MM.1S (cell line): Measurements from ENCODE around the gene CDYL.

Source experiments
- DNase-seq: peaks from one replicate; pipeline ENCODE4 v3.0.0-alpha.2; 2015
- H2AFZ ChIP-seq: fragments of 300-600 bp; sonication (generic); 2 replicates; pipeline ENCODE4 v1.6.0; 2016; ENCODE audit warnings: antibody characterized with exemption, low read length
- H3F3A ChIP-seq: fragments of 300-600 bp; sonication (generic); 2 replicates; pipeline ENCODE4 v1.6.1; 2016; ENCODE audit warnings: mild to moderate bottlenecking, antibody characterized with exemption, low read length, moderate library complexity, mixed read lengths; ENCODE audit not compliant: insufficient read depth
- H3K27ac ChIP-seq: fragments of 300-600 bp; sonication (generic); 2 replicates; pipeline ENCODE4 v1.5.1; 2016; ENCODE audit warnings: mild to moderate bottlenecking, low read length
- H3K27me3 ChIP-seq: fragments of 300-600 bp; sonication (generic); replicated peaks from 2 replicates; pipeline ENCODE4 v1.6.0; 2016; ENCODE audit warnings: low read length; ENCODE audit not compliant: insufficient read depth
- H3K36me3 ChIP-seq: fragments of 300-600 bp; sonication (generic); replicated peaks from 2 replicates; pipeline ENCODE4 v1.6.1; 2016; ENCODE audit warnings: mild to moderate bottlenecking, low read length, mixed read lengths; ENCODE audit not compliant: insufficient read depth
- H3K4me1 ChIP-seq: fragments of 300-600 bp; sonication (generic); 2 replicates; pipeline ENCODE4 v1.6.1; 2016; ENCODE audit warnings: low read length, mixed read lengths
- H3K4me2 ChIP-seq: fragments of 300-600 bp; sonication (generic); 2 replicates; pipeline ENCODE4 v1.6.0; 2016; ENCODE audit warnings: low read depth, low read length
- H3K4me3 ChIP-seq: fragments of 300-600 bp; sonication (generic); 2 replicates; pipeline ENCODE4 v1.5.1; 2016; ENCODE audit warnings: low read length, mixed read lengths
- H3K79me2 ChIP-seq: fragments of 300-600 bp; sonication (generic); 2 replicates; pipeline ENCODE4 v1.6.1; 2016; ENCODE audit warnings: mixed run types, low read length, mixed read lengths
- H3K9ac ChIP-seq: fragments of 300-600 bp; sonication (generic); 2 replicates; pipeline ENCODE4 v1.6.1; 2016; ENCODE audit warnings: low read length, mixed read lengths
- H3K9me2 ChIP-seq: fragments of 300-600 bp; sonication (generic); replicated peaks from 2 replicates; pipeline ENCODE4 v1.6.1; 2016; ENCODE audit warnings: mild to moderate bottlenecking, low read length, mixed read lengths; ENCODE audit not compliant: insufficient read depth
- H3K9me3 ChIP-seq: fragments of 300-600 bp; sonication (generic); replicated peaks from 2 replicates; pipeline ENCODE4 v1.6.1; 2016; ENCODE audit warnings: mild to moderate bottlenecking, low read length, mixed read lengths; ENCODE audit not compliant: insufficient read depth
- H4K20me1 ChIP-seq: fragments of 300-600 bp; sonication (generic); 2 replicates; pipeline ENCODE4 v1.6.1; 2016; ENCODE audit warnings: mild to moderate bottlenecking, low read length, moderate library complexity, mixed read lengths; ENCODE audit not compliant: insufficient read depth
- EZH2 ChIP-seq: fragments of 300-600 bp; sonication (generic); optimal IDR thresholded peaks from 2 replicates; pipeline ENCODE3; 2017; ENCODE audit warnings: low read depth, mild to moderate bottlenecking, antibody characterized with exemption, low read length, mixed read lengths
- EZH2phosphoT487 ChIP-seq: fragments of 300-600 bp; sonication (generic); IDR thresholded peaks from 2 replicates; pipeline ENCODE4 v1.6.1; 2018; ENCODE audit warnings: antibody characterized with exemption, low read length
- TF ChIP-seq, protein P1 (sequence below): fragments of 300-600 bp; sonication (generic); IDR thresholded peaks from 2 replicates; pipeline ENCODE4 v1.5.1; 2016; ENCODE audit warnings: antibody characterized with exemption, low read length, mixed read lengths

Gene CDYL

DNA sequence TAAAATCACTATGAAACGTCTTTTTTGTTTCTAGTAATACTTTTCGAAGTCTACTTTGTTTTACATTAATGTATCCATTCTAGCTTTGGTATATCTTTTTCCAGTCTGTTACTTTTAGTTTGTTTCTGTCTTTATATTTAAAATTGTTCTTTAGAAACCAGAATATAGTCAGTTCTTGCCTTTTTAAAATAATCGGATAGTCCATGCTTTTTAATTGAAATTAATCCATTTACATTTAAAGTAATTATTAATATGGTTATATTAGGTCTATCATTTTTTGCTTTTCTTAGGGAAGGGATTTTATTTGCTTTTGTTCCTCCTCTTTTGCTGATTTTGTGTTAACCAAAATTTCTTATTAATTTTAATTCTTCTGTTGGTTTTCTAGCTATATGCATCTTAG is 23.7 kb downstream of the CDYL start:
- Histone ChIP-seq H3K4me2 (no peak overlapping the region), H4K20me1 (peaks cover 80% of the 10 kb centered on the region), H2AFZ (no peak overlapping the region), H3K9me3 (no peaks in the 10 kb centered on the region), H3K27me3 (no peaks in the 10 kb centered on the region), H3K4me1 (peaks cover 23% of the 10 kb centered on the region), H3F3A (peaks cover 10% of the 10 kb centered on the region; the same call in 1 of the 2 replicates), H3K4me3 (no peak overlapping the region), H3K9me2 (no peaks in the 10 kb centered on the region), H3K36me3 (no peaks in the 10 kb centered on the region), H3K9ac (no peak overlapping the region), H3K79me2 (peaks cover 100% of the 10 kb centered on the region), H3K27ac (no peak overlapping the region)
- DNase-seq: no peak
- TF ChIP-seq EZH2 (no peak), EZH2phosphoT487 (no peak)
- TF ChIP-seq, protein P1, sequence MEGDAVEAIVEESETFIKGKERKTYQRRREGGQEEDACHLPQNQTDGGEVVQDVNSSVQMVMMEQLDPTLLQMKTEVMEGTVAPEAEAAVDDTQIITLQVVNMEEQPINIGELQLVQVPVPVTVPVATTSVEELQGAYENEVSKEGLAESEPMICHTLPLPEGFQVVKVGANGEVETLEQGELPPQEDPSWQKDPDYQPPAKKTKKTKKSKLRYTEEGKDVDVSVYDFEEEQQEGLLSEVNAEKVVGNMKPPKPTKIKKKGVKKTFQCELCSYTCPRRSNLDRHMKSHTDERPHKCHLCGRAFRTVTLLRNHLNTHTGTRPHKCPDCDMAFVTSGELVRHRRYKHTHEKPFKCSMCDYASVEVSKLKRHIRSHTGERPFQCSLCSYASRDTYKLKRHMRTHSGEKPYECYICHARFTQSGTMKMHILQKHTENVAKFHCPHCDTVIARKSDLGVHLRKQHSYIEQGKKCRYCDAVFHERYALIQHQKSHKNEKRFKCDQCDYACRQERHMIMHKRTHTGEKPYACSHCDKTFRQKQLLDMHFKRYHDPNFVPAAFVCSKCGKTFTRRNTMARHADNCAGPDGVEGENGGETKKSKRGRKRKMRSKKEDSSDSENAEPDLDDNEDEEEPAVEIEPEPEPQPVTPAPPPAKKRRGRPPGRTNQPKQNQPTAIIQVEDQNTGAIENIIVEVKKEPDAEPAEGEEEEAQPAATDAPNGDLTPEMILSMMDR: no peak

DNA sequence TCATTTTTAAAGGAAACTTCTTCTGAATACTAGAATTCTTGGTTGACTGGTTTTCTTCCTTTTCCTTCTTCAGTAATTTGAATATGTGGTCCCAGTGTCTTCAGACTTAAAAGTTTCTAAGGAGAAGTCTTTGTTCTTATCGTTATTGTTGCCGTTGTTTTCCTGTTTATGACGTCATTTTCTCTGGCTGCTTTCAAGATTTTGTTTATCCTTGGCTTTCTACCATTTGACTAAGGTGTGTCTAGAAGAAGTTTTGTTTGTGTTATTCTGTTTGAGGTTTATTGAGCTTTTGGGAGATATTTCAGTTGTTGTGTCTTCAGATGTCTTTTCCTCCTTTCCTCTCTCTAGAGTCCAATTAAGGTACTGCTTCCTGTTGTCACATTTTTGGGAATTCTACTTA is 24.5 kb downstream of the CDYL start:
- no peaks in the 10 kb centered on the region for H3K9me3 ChIP-seq
- H3K9ac ChIP-seq: no peak overlapping the region
- no peak overlapping the region for H2AFZ ChIP-seq
- H3K27ac ChIP-seq: no peak overlapping the region
- no peaks in the 10 kb centered on the region for H3K9me2 ChIP-seq
- H3K27me3 ChIP-seq: no peaks in the 10 kb centered on the region
- peaks cover 100% of the 10 kb centered on the region for H3K79me2 ChIP-seq
- no peak overlapping the region for H3K4me3 ChIP-seq
- TF ChIP-seq EZH2 (no peak), EZH2phosphoT487 (no peak)
- TF ChIP-seq, protein P1: no peak
- H3K4me1 ChIP-seq: peaks cover 23% of the 10 kb centered on the region
- peaks cover 10% of the 10 kb centered on the region; the same call in 1 of the 2 replicates for H3F3A ChIP-seq
- H3K4me2 ChIP-seq: peak overlapping the region; percentile 17; the same call in 1 of the 2 replicates
- no peaks in the 10 kb centered on the region for H3K36me3 ChIP-seq
- H4K20me1 ChIP-seq: peaks cover 81% of the 10 kb centered on the region
- no peak for DNase-seq

DNA sequence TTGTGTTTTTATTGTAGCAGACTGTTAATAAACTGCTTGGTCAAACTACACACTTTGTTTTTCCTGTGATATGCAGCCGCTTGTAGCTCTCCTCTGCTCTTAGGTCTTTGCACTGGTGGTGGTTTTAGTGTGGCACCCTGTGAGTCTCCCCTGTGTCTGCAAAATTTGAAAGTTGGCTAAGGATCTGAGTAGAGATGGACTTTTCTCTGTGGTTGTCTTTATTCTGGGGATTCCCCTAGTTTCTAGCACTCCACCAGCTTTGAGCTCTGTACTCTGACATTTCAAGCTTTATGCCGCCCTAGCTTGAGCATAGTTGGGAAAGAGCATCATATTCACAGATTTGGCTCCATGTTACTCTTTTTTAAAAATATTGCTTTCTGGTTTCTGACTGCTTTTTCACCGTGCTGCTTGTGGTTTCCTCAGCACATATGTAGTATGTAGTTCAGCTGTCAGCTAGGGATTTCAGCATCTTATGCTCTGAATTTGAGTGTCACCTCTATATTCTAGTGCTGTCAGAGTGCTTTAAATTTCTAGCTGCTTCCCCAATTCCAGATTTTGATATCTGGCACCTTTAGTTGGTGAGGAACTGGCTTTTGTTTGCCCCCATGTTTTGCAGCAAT is 25.4 kb downstream of the CDYL start:
- Histone ChIP-seq H3K27ac (no peak overlapping the region), H2AFZ (no peak overlapping the region), H3K9me3 (no peaks in the 10 kb centered on the region), H3K9ac (no peak overlapping the region), H3K9me2 (no peaks in the 10 kb centered on the region), H3K4me3 (no peak overlapping the region), H3K36me3 (no peaks in the 10 kb centered on the region), H3K79me2 (peaks cover 100% of the 10 kb centered on the region), H3F3A (peaks cover 10% of the 10 kb centered on the region; the same call in 1 of the 2 replicates), H3K27me3 (no peaks in the 10 kb centered on the region), H3K4me1 (peaks cover 23% of the 10 kb centered on the region), H4K20me1 (peaks cover 80% of the 10 kb centered on the region), H3K4me2 (peak overlapping the region; percentile 17; the same call in 1 of the 2 replicates)
- peak; percentile 71 for DNase-seq
- TF ChIP-seq, protein P1: no peak
- no peak for TF ChIP-seq EZH2
- no peak for TF ChIP-seq EZH2phosphoT487
